ENCODE data around the gene PSD4.

The PSD4 gene

DNA sequence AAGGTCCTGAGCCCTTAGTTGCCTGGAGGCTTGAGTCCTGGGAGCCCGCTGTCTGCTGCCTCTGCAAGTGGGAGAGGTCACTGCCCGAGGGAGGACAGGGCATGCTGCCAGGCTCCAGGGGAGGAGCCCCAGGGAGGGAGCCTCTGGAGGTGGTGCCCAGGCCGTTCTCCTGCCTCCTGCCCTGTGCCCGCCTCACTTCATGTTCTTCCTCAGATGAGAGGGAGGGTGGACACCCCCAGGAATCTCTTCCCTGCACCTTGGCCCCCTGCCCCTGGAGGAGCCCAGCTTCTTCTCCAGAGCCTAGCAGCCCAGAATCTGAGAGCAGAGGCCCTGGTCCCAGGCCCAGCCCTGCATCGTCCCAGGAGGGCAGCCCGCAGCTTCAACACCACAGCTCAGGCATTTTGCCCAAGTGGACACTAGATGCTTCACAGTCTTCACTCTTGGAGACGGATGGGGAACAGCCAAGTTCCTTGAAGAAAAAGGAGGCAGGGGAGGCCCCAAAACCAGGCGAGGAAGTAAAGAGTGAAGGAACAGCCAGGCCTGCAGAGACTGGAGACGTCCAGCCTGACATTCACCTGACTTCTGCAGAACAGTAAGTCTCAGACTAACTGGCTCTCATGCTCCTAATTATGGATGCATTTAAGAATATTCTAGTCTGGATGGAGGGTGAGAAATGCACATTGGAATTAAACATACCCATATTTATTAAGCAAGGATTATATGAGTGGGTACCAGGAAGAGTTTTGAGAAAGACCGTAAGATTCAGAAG, 12.1 kb downstream of the PSD4 start:
- no peak for DNase-seq

DNA sequence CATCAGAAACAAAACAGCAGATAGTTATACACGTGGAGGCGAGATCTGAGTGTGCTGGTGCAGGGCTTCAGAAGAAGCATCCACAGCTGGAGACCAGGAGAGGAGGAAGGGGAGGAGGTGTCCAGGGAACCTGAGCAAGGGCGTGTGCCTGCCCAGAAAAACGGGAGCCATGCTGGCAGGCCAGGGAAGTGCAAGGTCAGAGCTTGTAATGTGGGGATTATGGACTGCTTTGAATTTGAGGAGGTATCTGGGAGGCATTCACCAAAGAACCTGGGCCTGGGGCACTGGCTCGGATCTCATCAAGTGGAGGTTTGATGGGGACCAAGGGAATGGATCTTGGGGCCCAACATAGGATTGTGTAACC, 12.6 kb downstream of the PSD4 start:
- no peak for DNase-seq

GRCh38 chr2:113187771-113188170, 14.0 kb downstream of the PSD4 start:
- no peak for DNase-seq

DNA sequence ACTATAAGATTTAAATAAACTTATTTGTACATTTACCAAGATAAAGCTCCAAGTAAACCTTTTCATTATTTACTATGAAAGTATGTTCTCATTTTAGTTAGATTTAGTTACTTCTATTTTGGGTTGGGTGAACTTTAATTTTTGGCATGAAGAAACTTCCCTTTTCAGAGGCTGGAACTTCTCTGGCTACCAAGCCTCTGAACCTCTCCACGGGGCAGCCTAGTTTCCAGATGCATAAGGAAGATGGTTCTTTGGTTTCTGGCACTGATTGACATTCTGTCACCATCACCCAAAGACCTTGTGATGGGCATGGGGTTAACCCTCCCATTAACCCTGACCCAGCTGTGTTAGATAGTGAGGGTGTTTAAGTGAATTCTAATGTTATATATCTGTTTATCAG, 17.1 kb downstream of the PSD4 start:
- DNase-seq: no peak

DNA sequence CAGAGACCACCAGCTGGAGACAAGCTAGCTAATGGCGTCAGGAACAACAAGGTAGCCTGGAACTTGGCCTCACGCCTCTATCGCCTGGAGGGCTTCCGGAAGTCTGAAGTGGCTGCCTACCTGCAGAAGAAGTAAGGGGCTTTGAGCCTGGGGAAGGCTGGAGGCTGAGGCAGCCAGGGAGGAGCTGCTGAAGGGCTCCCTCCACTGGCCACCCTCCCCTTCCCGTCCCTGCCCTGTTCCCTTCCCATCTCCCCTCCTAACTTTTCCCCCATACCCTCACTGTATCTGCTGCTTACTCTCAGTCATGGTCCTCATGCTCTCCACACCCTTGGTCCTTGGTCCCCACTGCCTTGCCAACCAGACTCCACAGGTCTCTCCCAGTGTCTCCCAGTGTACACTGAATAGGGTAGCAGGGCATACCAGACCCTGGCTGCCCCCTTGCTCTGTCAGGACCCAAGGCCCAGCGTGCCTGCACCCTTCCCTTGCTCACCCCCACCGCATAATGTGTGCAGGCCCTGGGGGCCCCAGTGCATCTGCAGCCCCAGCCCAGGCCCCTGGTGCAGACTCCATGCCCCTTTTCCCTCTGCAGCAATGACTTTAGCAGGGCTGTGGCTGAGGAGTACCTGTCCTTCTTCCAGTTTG, 18.8 kb downstream of the PSD4 start:
- no peak for DNase-seq

- no peak for DNase-seq
Measured at GRCh38 chr2:113195923-113196501, 22.2 kb downstream of the PSD4 start.

GRCh38 chr2:113196839-113197238, 23.1 kb downstream of the PSD4 start:
- DNase-seq: no peak

DNA sequence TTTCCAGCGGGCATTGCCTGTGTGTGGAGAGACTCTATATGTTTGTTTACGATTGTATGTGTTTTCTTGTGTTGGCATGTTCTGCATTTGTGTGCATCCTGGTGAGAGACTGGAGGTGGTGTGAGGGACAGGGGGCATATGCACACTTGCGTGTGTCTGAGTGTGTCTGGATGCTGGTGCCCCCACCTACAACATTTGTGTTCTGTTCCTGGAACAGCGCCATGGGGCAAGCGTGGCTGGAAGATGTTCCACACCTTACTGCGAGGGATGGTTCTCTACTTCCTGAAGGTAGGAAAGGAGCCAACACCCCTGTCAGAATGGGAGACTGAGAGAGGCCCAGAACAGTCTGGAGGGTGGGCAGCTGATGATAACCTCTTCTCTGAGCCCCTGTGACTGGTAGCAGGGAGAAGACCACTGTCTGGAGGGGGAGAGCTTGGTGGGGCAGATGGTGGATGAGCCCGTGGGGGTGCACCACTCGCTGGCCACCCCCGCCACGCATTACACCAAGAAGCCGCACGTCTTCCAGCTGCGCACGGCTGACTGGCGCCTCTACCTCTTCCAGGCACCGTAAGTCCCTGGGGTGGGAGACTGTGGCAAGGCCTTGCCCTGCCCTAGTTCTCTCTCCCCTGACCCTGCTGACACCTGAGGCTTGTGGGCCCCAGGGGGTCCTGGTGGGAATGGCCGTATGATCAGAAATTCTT, 23.7 kb downstream of the PSD4 start:
- DNase-seq: no peak

GRCh38 chr2:113198048-113198789, 24.4 kb downstream of the PSD4 start:
- no peak for DNase-seq

- DNase-seq: peak; percentile 88
Measured at GRCh38 chr2:113198790-113199612, 25.2 kb downstream of the PSD4 start.

- DNase-seq: no peak
Measured at GRCh38 chr2:113200236-113200635, 26.5 kb downstream of the PSD4 start.

- no peak for DNase-seq
Measured at GRCh38 chr2:113200736-113201490, 27.1 kb downstream of the PSD4 start.

GRCh38 chr2:113201496-113202304, 27.9 kb downstream of the PSD4 start:
- DNase-seq: no peak

GRCh38 chr2:113202305-113203216, 28.8 kb downstream of the PSD4 start:
- DNase-seq: no peak

- no peak for DNase-seq
Measured at GRCh38 chr2:113203217-113203530, 29.4 kb downstream of the PSD4 start.

GRCh38 chr2:113203901-113204519, 30.2 kb downstream of the PSD4 start:
- DNase-seq: peak; percentile 79

DNA sequence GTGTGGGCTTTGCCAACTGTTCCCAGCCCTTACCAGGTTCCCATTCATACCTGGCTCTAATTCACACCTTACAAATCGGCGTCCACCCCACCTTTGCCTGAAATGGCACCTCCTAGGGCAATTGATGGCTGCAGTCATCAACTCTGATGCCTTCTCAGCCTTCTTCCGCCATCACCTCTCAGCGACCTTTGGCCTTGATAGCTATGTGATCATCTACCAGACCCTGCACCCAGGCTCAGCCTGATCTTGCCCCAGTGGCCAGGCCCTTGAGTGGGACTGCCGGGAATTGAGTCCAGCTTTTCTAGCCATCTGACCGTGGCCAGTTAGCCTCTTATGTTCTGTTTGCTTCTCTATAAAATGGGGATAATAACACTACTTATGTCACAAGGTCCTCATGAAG, 32.5 kb downstream of the PSD4 start:
- no peak for DNase-seq

DNA sequence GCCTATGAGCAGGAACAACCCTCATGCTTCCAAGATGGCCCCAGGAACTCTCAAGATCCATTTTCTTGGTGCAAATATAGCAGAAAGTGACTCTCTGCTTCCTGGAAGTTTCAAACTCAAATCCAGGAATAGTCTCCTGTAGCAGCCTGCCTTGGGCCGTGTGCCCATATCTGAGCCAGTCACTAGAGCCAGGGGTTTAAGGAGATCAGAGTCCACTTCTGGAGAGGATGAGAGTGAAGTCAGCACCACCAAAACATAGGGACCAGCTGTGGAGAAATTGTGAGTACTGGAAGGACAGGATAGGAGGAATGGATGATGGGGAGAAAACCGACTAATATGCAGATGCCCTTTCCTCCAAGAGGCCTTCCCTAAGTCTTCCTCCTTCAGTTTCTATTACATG, 33.2 kb downstream of the PSD4 start:
- DNase-seq: no peak

- DNase-seq: no peak
Measured at GRCh38 chr2:113208396-113208795, 34.6 kb downstream of the PSD4 start.
